Activated T-helper 1 cell treated with anti-CD3 and anti-CD28 coated beads, Interleukin-12 subunit alpha, Interleukin-12 subunit beta, Interleukin-2, Interleukin-4 antibody, amounts not matched to agents 30 ng/mL and 10 ng/mL and 1 ng/mL, durations not matched to agents 14 hours and 24 hours and 36 hours (primary cell): ENCODE data around the gene PPARA. TPM values are rescaled to one million over a fixed set of nuclear protein-coding genes. Genes with fewer than 3 reads are reported as not detected.

ENCODE experiments used
- DNase-seq: peaks from one replicate; pipeline ENCODE4 v3.0.0; 2021; ENCODE audit warnings: low spot score
- H3K27ac Mint-ChIP-seq: one replicate; pipeline ENCODE4 v1.8.0; 2021; ENCODE audit warnings: mild to moderate bottlenecking, mixed read lengths
- H3K27me3 Mint-ChIP-seq: one replicate; pipeline ENCODE4 v1.8.0; 2022; ENCODE audit warnings: mild to moderate bottlenecking, moderate library complexity, mixed read lengths; ENCODE audit not compliant: insufficient read depth
- H3K36me3 Mint-ChIP-seq: one replicate; pipeline ENCODE4 v1.8.0; 2021; ENCODE audit warnings: low read depth, mixed read lengths
- H3K4me1 Mint-ChIP-seq: one replicate; pipeline ENCODE4 v1.8.0; 2021; ENCODE audit warnings: low read depth, mixed read lengths
- H3K4me3 Mint-ChIP-seq: one replicate; pipeline ENCODE4 v1.8.0; 2021; ENCODE audit warnings: mild to moderate bottlenecking, moderate library complexity, mixed read lengths
- H3K9me3 Mint-ChIP-seq: one replicate; pipeline ENCODE4 v1.8.0; 2021; ENCODE audit warnings: mixed read lengths
- intact Hi-C: fragments of 100-400 bp; cut with micrococcal nuclease; formaldehyde crosslinking; loops from one replicate; pipeline ENCODE4 v1.15.1; 2024
- total RNA-seq: library from RNA; stranded (reverse); gene quantifications from 2 replicates; pipeline ENCODE4 v1.2.3, GENCODE V29; 2022

The PPARA gene
- total RNA-seq, 1 donor from 2014 or later = 11.6 TPM

DNA sequence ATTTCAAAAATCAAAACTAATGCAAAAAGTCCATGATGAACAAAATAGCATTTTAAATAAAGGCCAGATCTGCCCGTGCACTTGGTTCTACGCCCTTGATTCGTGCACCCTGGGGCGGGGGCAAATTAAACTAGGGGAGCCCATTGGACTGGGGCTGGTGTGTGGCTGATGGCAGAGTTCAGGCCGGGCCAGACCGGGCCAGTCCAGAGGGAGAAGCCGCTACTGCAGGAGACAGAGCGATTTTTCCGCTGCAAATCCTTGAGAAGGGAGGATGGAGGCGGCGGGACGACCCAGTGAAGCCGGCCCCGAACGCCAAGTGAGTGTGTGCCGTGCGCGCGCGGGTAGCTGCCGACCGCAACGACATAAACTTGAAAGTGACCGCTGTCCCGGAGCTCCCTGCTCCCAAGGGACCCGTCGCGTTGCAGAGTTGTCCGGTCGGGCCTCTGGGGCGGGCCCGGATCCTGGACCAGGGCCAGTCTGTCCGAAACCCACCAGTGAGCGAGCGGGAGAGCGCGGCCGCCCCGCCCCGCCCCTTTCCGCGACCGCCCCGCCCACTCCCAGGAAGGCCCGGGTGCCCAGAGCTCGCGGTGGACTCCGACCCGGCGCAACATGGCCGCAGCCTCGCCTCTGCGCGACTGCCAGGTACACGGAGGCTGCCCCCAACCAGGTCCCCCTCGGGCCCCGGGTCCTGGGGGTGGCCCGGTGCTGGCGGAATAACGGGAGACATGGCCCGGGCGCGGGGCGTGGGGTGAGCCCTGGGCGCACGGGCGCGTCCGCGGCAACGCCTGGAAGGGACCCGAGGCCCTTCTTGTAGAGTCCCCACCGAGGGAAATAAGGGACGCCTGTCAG lies 117.3 kb downstream of the PPARA start, which contains the start of gene TTC38:
Gene TTC38, plus strand, starts transcription at position 578 of the 849 bp plus-strand sequence. Its CDS starts 32 bp downstream, at position 610.
- peak; percentile 40 for DNase-seq
- Mint-ChIP-seq H3K36me3 (peaks cover 5% of the 10 kb centered on the region), H3K4me1 (peaks cover 18% of the 10 kb centered on the region), H3K4me3 (peak within 1 kb of the TSS; percentile 93), H3K27me3 (peaks cover 24% of the 10 kb centered on the region), H3K27ac (peak within 1 kb of the TSS; percentile 73), H3K9me3 (peaks cover 3% of the 10 kb centered on the region)
- intact Hi-C loops = loop anchor here (1.0 to 5.0 kb wide), 3 partner anchors 17 to 115 kb away; partner anchors contain the start of genes CDPF1, GTSE1 and PPARA

DNA sequence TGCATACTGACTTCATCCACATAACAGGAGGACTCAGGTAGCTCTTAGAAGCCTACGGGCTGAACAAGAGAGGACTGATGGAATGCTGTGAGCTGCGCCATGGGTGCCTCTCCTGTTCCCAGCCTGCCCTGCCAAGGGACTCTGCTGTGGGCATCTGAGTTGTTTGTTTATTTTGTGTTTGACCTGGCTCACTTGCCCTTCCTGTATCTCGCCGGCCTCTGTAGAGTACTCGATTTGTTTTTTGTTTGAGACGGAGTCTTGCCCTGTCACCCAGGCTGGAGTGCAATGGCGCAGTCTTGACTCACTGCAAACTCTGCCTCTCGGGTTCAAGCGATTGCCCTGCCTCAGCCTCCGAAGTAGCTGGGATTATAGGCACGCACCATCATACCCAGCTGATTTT lies 119.2 kb downstream of the PPARA start:
- no peak for DNase-seq
- H3K36me3 Mint-ChIP-seq = peaks cover 16% of the 10 kb centered on the region
- peak overlapping the region; percentile 93 for H3K4me3 Mint-ChIP-seq
- peaks cover under 1% of the 10 kb centered on the region for H3K9me3 Mint-ChIP-seq
- intact Hi-C loops = loop anchor here (5.0 kb wide), 1 partner anchor 117 kb away; the partner anchor contains the start of gene PPARA
- H3K27me3 Mint-ChIP-seq = peaks cover 11% of the 10 kb centered on the region
- H3K27ac Mint-ChIP-seq = peak overlapping the region; percentile 30
- peaks cover 18% of the 10 kb centered on the region for H3K4me1 Mint-ChIP-seq

DNA sequence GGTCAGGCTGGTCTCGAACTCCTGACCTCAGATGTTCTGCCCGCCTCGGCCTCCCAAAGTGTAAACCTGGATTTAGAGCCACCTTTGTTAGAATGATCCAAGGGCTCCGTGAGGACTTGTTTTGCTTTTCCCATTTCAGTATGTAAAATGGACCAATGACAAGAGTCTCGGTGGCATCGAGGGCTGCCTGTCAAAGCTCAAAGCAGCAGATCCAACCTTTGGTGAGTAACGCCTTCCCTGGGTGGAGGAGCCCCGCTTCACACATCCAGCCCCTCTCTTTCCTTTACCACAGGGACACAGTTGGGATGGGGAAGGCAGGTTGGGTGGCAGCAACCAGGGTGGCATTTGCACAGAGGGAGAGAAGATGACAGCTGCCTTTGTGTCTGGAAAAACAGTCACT lies 121.9 kb downstream of the PPARA start:
- Mint-ChIP-seq H3K27ac (no peak overlapping the region), H3K27me3 (no peaks in the 10 kb centered on the region), H3K4me1 (peaks cover 16% of the 10 kb centered on the region), H3K36me3 (peaks cover 34% of the 10 kb centered on the region), H3K4me3 (no peak overlapping the region), H3K9me3 (no peaks in the 10 kb centered on the region)
- intact Hi-C loops = no loop called here
- no peak for DNase-seq

DNA sequence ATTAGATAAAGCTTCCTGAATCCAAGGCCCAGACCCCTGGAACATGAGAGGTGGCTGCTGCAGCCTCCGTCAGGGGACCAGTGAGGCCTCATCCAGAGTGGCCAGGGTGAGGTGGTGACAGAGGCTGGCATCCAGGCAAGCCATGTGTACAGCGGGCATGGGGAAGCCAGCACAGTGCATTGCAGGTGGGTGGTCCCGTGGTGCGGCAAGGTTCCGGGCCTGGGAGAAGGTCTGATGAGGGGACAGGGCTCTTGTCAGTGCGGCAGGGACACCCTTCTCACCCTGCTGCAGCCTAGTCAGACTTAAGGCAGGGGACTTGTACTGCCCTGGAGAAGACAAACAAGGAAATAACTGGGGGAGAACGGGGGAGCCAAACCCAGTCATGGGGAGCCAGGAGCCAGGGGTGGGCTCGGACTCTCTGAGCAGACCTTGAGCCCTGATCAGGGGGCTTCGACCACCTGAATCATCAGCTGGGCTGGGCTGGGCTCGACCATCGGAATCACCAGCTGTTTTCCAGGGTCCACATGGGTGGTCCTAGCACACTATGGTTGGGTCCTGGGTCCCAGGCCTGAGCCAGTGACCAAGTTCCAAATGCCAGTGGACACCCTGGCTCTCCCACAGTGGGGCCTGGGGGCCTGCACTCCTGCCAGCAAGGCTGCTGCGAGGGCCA lies 122.6 kb downstream of the PPARA start:
- H3K27ac Mint-ChIP-seq = no peak overlapping the region
- H3K36me3 Mint-ChIP-seq = peaks cover 34% of the 10 kb centered on the region
- intact Hi-C loops = no loop called here
- H3K4me3 Mint-ChIP-seq = no peak overlapping the region
- H3K9me3 Mint-ChIP-seq = no peaks in the 10 kb centered on the region
- no peaks in the 10 kb centered on the region for H3K27me3 Mint-ChIP-seq
- H3K4me1 Mint-ChIP-seq = peaks cover 11% of the 10 kb centered on the region
- DNase-seq = no peak

DNA sequence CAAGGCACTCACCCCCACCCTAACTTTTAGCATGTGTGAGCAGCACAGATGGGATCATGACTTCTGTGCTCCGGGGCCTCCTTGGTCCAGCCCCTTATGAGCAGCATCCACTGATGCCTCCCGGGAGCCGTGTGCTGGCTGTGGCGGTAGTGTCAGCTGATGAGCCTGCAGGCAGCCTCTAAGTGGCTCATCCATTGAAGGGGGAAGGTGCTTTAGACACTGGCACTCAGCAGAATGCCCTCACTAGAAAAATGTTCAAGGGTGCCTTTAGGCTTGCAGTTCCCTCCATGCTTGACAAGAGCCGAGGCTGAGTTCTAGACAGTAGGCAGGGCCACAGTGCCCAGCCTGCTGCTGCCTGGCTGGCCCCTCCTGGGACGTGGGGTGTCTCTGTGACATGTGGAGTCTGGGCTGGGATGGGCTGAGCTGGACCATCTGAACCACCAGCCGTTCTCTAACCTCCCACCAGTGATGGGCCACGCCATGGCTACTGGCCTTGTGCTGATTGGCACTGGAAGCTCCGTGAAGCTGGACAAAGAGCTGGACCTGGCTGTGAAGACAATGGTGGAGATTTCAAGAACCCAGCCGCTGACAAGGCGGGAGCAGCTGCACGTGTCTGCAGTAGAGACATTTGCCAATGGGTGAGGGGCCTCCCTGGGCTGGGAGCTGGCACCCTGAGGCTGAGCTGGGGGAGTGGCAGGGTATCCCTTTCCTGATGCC lies 123.3 kb downstream of the PPARA start:
- no peak for DNase-seq
- Mint-ChIP-seq H3K4me1 (peaks cover 11% of the 10 kb centered on the region), H3K27me3 (no peaks in the 10 kb centered on the region), H3K36me3 (peaks cover 34% of the 10 kb centered on the region), H3K4me3 (no peak overlapping the region), H3K9me3 (no peaks in the 10 kb centered on the region), H3K27ac (no peak overlapping the region)
- intact Hi-C loops = no loop called here

DNA sequence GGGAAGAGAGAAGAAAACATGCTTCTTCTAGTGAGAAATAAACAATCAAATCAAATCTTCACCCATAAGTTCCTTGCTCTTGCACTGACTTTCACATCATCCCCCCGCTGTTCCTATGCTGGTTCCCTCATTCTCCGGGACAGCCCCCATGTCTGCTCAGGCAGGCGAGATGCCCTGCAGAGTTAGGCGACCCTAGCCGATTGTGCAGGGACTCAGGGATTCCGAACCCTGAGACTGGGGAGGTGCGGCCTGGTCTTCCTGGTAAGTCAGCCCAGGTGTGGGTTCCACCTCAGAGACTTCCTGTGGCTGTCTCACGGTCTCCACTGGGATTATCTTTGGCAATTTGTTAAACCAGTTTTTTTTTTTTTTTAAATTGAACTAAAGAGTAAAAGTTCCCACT lies 124.1 kb downstream of the PPARA start:
- Mint-ChIP-seq H3K9me3 (no peaks in the 10 kb centered on the region), H3K4me3 (no peak overlapping the region), H3K36me3 (peaks cover 37% of the 10 kb centered on the region), H3K27me3 (no peaks in the 10 kb centered on the region), H3K4me1 (peaks cover 6% of the 10 kb centered on the region), H3K27ac (no peak overlapping the region)
- intact Hi-C loops = no loop called here
- DNase-seq = no peak

DNA sequence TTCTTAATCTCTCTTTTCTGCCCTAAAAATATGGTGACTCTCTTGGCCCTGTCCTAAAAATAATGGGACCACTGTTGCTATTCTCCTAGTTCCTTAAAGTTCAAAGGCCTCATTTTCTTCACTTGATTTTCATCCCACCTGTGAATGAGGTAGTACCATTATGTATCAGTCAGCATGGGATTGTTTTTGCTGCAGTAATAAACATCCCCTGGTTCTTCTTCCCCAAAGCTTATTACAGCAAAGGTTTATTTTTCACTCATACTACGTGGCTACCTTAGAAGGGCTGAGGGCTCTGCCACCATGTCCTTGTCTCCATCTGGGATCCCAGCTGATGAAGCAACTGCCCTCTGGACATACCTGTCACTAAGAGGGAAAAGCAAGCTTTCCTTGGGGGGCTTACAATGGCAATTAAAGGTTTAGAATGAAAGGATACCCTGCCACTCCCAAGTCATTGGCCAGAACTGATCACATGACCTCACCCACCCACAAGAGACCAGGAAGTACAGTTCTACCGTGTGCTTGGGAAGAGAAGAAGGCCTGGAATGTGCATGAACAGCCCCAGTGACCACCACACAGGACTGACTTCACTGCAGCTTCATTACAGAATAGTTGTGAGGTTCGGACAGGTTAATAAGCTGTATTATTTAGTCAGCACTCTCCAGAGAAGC lies 125.3 kb downstream of the PPARA start:
- intact Hi-C loops = no loop called here
- H3K4me3 Mint-ChIP-seq = no peak overlapping the region
- no peak overlapping the region for H3K27ac Mint-ChIP-seq
- no peak for DNase-seq
- H3K4me1 Mint-ChIP-seq = no peaks in the 10 kb centered on the region
- no peaks in the 10 kb centered on the region for H3K9me3 Mint-ChIP-seq
- peaks cover 35% of the 10 kb centered on the region for H3K36me3 Mint-ChIP-seq
- H3K27me3 Mint-ChIP-seq = no peaks in the 10 kb centered on the region

DNA sequence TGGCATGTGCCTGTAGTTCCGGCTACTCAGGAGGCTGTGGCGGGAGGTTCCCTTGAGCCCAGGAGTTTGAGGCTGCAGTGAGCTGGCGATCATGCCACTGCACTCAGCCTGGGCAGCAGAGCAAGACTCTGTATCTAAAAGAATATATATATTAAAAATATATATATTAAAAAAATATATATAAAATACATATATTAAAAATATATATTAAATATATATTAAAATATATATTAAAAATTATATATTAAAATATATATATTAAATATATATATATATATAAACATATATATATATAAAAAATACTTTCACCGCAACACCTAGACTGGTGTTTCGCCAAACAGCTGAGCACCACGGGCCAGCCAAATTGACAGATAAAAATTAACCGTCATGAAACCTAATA lies 126.2 kb downstream of the PPARA start:
- Mint-ChIP-seq H3K36me3 (peaks cover 35% of the 10 kb centered on the region), H3K27ac (no peak overlapping the region), H3K4me3 (no peak overlapping the region), H3K27me3 (no peaks in the 10 kb centered on the region), H3K4me1 (no peaks in the 10 kb centered on the region), H3K9me3 (no peaks in the 10 kb centered on the region)
- intact Hi-C loops = no loop called here
- DNase-seq = no peak

DNA sequence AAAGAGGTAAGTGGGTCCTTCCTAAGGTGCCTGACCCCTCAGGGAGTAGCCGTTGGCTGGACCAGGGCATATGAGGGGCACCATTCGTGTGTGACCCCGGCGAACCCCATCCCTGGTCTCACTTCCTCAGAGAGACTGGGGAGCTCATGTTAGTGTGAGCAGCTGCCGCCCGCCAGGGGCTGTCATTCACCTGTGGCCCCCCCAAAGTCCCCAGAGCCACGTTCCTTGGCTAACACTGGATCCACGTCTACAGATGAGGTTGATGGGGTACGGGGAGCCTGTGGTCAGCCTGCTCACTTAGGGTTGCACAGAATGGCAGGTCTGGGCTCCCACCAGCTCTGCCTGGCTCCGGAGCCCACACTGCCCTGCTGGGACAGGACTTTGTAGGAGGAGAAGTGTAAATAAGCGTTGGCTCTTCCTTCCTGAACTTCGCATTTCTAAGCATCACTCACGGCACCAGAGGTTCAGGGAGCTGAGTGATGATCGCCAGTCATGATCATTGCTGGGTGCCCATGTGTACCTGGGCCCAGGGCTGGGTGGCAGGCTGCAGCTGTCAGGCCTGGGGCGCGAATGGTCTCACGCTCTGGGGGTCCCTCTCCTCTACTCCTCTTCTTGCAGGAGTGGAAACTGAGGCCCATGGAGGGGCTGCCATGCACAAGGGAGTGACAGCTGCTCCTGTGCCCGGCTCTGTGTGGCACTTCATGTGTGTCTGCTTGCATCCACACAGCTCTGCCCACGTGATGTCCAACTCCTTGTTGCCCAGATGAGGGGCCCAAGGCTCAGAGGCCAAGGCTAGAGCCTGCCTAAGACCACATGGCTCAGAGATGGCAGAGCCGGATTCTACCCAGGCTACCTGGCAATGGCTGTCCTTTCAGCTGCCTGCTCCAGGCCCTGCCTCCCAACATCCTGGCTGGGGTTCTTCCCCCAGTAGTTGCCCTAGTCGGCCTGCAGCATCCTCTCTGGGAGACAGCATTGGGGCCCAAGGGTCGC lies 128.6 kb downstream of the PPARA start:
- DNase-seq = no peak
- intact Hi-C loops = no loop called here
- H3K4me3 Mint-ChIP-seq = no peak overlapping the region
- no peak overlapping the region for H3K27ac Mint-ChIP-seq
- peaks cover 35% of the 10 kb centered on the region for H3K36me3 Mint-ChIP-seq
- no peaks in the 10 kb centered on the region for H3K4me1 Mint-ChIP-seq
- no peaks in the 10 kb centered on the region for H3K27me3 Mint-ChIP-seq
- H3K9me3 Mint-ChIP-seq = no peaks in the 10 kb centered on the region

DNA sequence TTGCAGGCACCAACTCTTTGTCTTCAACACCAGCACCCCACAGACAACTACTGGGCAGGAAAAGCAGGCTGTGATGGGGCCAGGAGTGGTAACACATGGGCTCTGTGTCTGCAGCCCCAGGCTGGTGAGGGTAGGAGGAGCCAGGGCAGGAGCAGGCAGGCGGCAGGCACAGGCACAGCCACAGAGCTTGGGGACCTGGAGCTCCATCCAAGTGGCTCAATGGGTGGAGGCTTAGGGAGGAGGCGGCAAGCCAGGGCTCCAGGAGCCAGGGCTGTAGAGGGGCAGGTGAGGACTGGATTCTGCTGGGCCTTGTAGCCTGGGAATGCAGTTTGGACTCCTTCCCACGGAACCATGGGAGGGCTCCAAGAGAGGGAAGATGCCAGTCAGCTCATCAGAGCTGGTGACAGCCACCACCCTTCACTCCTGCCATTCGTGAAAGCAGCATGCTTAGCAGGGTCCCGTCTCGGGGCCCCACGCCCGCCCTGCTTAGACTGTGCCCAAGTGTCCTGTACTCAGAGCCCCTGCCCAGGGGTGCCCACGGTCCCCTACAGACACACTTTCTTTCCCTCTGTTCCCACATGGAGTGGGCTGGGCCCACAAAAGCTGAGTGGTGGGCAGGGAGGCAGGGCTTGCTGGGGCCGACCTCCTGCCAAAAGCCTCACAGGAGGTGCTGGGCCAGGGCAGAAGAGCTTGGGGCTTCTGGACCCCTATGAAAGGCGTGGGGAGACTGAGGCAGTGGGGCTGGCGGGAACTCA lies 129.9 kb downstream of the PPARA start:
- H3K4me3 Mint-ChIP-seq = no peak overlapping the region
- no peak for DNase-seq
- no peak overlapping the region for H3K27ac Mint-ChIP-seq
- no peaks in the 10 kb centered on the region for H3K4me1 Mint-ChIP-seq
- no peaks in the 10 kb centered on the region for H3K27me3 Mint-ChIP-seq
- no peaks in the 10 kb centered on the region for H3K9me3 Mint-ChIP-seq
- peaks cover 31% of the 10 kb centered on the region for H3K36me3 Mint-ChIP-seq
- intact Hi-C loops = no loop called here

DNA sequence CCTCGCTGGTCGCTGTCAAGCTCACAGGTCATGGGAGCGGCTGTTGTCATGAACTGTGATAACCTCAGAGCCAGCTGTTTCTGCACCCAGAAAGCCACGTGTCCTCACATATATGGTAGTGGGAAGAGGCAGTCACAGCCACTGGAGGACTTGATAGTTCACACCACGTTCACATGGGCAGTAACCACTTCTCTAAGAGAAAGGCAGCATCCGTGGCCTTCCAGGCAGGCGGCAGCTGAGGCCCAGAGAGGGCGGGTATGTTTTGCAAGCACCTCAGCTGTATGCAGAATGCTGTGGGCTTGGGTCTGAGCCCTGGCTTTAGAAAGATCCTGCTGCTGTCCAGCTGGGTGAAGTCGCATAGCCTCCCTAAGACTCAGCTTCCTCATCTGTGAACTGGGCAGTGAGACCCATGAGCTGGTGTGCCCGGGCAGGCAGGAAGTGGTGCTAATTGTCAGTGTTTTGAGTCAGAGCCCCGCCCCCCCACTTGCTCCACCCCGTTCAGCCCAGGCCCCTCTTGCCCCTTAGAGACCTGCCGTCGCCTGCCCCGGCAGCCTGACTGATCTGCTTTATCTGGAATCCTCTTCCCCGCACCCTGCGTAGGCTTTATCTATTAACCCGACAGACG lies 130.8 kb downstream of the PPARA start:
- intact Hi-C loops = no loop called here
- no peaks in the 10 kb centered on the region for H3K27me3 Mint-ChIP-seq
- no peaks in the 10 kb centered on the region for H3K9me3 Mint-ChIP-seq
- peaks cover 25% of the 10 kb centered on the region for H3K36me3 Mint-ChIP-seq
- DNase-seq = no peak
- H3K4me3 Mint-ChIP-seq = no peak overlapping the region
- no peaks in the 10 kb centered on the region for H3K4me1 Mint-ChIP-seq
- H3K27ac Mint-ChIP-seq = no peak overlapping the region
